Right lobe of liver (tissue), 6 donors: ENCODE results near the gene C1R. TPM values are rescaled to one million over a fixed set of nuclear protein-coding genes. Genes with fewer than 3 reads are reported as not detected.

Experiments used
- ATAC-seq, 4 donors: fragments of 200-7000 bp; cut with Tn5 transposase; one replicate each; pipeline ENCODE4 v1.9.1; 2020; ENCODE audit warnings: mild to moderate bottlenecking in 4 of 4, moderate library complexity in 4 of 4
- DNase-seq, 3 donors: peaks; one replicate each; pipeline ENCODE4 v3.0.0-alpha.2; 2020
- H3K27ac ChIP-seq, 3 donors: fragments of 200-600 bp; one replicate each; pipeline ENCODE4 v1.8.0; 2022
- H3K27me3 ChIP-seq, 2 donors: fragments of 200-600 bp; one replicate each; pipeline ENCODE4 v1.8.0; 2022
- H3K36me3 ChIP-seq, 4 donors: fragments of 200-600 bp; sonication (generic) in 1 of 4; one replicate each; pipeline versions ENCODE4 v1.5.1 to v1.8.0; 2017 to 2022; ENCODE audit warnings: control low read depth in 1 of 4
- H3K4me1 ChIP-seq, 4 donors: fragments of 200-600 bp; sonication (generic) in 1 of 4; one replicate each; pipeline versions ENCODE4 v1.5.1 to v1.8.0; 2017 to 2022; ENCODE audit warnings: control low read depth in 1 of 4
- H3K4me3 ChIP-seq, 3 donors: fragments of 200-600 bp; one replicate each; pipeline ENCODE4 v1.8.0; 2022
- H3K9me3 ChIP-seq, 4 donors: fragments of 200-600 bp; sonication (generic) in 1 of 4; one replicate each; pipeline versions ENCODE4 v1.5.1 to v1.8.0; 2017 to 2022; ENCODE audit warnings: control low read depth in 1 of 4
- POLR2A ChIP-seq: fragments of 450-650 bp; IDR thresholded peaks from one replicate; pipeline ENCODE4 v1.6.1; 2017; ENCODE audit warnings: antibody characterized with exemption, mild to moderate bottlenecking
- WGBS: methylation state at CpG from one replicate; pipeline ENCODE4 v1.1.6; 2018; ENCODE audit warnings: low coverage, low lambda C conversion rate; ENCODE audit not compliant: insufficient coverage; ENCODE audit errors: missing lambda C conversion rate; 5-methylcytosine and 5-hydroxymethylcytosine counted together
- intact Hi-C, 2 donors: fragments of 100-400 bp; cut with DNase I; formaldehyde crosslinking; loops; one replicate each; pipeline versions ENCODE4 v1.11.2 to v1.14.1; 2022
- total RNA-seq, 6 experiments: library from RNA; depleted of rRNA in 2 of 6; stranded (reverse); fragments of >200 nt in 2 of 6; fragmentation: NEBNext Ultra II Directional in 3 of 6; extraction: Animal tissue kit (Norgen Biotek cat#: 25700) in 3 of 6; gene quantifications; one replicate each; pipeline versions ENCODE4 v1.1.0 to v1.2.4, GENCODE V29; 2016 to 2023
- TF ChIP-seq, protein P1 (sequence below), 4 donors: fragments of 200-600 bp in 3 of 4; fragments of 450-650 bp in 1 of 4; IDR thresholded peaks; one replicate each; pipeline versions ENCODE4 v1.5.1 to v1.8.0; 2016 to 2022; ENCODE audit warnings: antibody characterized with exemption in 4 of 4, mild to moderate bottlenecking in 2 of 4
- donor health status: DM: no; HTN: yes; CAD: no.
- donor health status: DM: no; HTN: no; CAD: no.
- donor health status: DM: no; HTN: no; CAD: no.
- donor health status: DM: no; HTN: yes; CAD: no.
- donor health status: DM: no; HTN: yes; CAD: no.

C1R gene
- total RNA-seq, 6 experiments from 2014 or later, result 1,157 to 2,557 (median 1,950) TPM

DNA sequence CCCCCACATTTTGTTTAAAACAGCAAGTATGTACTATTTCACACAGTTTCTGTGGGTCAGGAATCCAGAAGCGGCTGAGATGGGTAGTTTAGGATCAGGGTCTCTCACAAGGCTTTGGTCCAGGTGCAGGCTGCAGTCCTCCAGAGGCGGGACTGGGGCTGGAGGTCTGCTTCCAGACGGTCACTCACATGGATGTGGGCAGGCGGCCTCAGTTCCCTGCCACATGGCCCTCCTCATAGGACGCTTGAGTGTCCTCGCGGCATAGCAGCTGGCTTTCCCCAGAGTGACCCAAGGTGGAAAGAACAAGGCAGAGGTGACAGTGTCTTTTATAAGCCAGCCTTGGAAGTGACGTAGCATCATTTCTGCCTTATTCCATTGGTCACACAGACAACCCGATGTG, 24.7 kb upstream of the C1R start:
- DNase-seq (peak in 1 of 3 donors; percentile 44), ATAC-seq (no peak)
- no peak overlapping the region for H3K27ac ChIP-seq
- H3K4me1 ChIP-seq, result peaks cover 0 to 63% (median 8%) of the 10 kb centered on the region in 4 donors
- intact Hi-C loops, result no loop called here
- WGBS, result 100% methylated on average over 2 of the region's 9 CpGs
- H3K27me3 ChIP-seq, result no peaks in the 10 kb centered on the region
- H3K9me3 ChIP-seq, result no peaks in the 10 kb centered on the region
- H3K36me3 ChIP-seq, result peaks cover 0 to 6% (median under 1%) of the 10 kb centered on the region in 4 donors
- TF ChIP-seq, protein P1, sequence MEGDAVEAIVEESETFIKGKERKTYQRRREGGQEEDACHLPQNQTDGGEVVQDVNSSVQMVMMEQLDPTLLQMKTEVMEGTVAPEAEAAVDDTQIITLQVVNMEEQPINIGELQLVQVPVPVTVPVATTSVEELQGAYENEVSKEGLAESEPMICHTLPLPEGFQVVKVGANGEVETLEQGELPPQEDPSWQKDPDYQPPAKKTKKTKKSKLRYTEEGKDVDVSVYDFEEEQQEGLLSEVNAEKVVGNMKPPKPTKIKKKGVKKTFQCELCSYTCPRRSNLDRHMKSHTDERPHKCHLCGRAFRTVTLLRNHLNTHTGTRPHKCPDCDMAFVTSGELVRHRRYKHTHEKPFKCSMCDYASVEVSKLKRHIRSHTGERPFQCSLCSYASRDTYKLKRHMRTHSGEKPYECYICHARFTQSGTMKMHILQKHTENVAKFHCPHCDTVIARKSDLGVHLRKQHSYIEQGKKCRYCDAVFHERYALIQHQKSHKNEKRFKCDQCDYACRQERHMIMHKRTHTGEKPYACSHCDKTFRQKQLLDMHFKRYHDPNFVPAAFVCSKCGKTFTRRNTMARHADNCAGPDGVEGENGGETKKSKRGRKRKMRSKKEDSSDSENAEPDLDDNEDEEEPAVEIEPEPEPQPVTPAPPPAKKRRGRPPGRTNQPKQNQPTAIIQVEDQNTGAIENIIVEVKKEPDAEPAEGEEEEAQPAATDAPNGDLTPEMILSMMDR (IDR thresholded peaks at IDR 0.05), result no peak
- no peak for TF ChIP-seq POLR2A
- H3K4me3 ChIP-seq, result no peak overlapping the region

DNA sequence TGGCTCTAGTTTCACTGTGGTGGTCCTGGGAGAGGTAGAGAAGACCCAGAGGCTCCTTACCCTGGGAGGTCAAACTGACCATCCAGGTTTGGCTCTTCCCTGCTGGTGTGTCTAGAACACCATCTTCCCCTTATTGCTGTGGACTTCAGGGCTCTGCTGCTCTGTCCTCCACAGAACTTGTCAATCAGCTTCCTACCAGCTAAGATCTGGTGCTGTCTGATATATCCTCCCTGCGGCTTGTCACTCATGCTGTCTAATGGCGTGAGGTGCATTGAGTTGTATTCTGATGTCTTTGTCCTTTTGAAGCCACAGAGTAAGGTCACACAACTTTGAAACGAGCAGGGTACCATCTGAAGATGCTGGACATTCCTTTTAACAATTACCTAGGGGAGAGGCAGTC, 24.0 kb upstream of the C1R start:
- peaks cover 0 to 6% (median under 1%) of the 10 kb centered on the region in 4 donors for H3K36me3 ChIP-seq
- peaks cover 0 to 60% (median 12%) of the 10 kb centered on the region in 4 donors for H3K4me1 ChIP-seq
- no peaks in the 10 kb centered on the region for H3K9me3 ChIP-seq
- peak in 1 of 3 donors; percentile 9 for DNase-seq
- WGBS, result 80% methylated on average over 3 of the region's 3 CpGs
- TF ChIP-seq, protein P1 (IDR thresholded peaks at IDR 0.05), result no peak
- no peaks in the 10 kb centered on the region for H3K27me3 ChIP-seq
- no peak overlapping the region for H3K4me3 ChIP-seq
- no peak overlapping the region for H3K27ac ChIP-seq
- ATAC-seq, result no peak
- intact Hi-C loops, result no loop called here

GRCh38 chr12:7114851-7115250, 22.6 kb upstream of the C1R start:
- no peak for TF ChIP-seq POLR2A
- TF ChIP-seq, protein P1 (IDR thresholded peaks at IDR 0.05), result no peak
- intact Hi-C loops, result no loop called here
- 72% methylated on average over 3 of the region's 6 CpGs for WGBS

DNA sequence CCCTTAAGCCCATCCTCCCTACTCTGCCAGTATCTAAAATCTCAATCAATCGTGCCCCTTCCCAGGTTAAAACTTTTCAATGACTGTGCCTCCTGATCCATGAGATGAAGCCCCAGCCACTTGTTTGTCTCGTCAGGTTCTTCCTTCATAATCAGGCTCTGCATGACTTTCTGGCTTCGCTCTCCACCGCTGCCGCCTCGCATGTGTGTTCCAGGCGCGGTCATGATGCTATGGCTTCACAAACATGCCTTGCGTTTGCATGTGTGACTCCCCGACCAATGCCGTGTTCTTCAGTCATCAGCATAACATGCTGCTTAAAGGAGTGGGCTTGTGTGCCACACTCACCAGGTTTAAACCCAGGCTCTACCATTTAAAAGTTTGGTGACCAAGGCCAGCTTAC, 21.8 kb upstream of the C1R start:
- H3K27me3 ChIP-seq, result no peaks in the 10 kb centered on the region
- ATAC-seq (no peak), DNase-seq (peak in 1 of 3 donors; percentile 30)
- H3K9me3 ChIP-seq, result no peaks in the 10 kb centered on the region
- no peak overlapping the region for H3K4me3 ChIP-seq
- H3K4me1 ChIP-seq, result peaks cover 0 to 50% (median 16%) of the 10 kb centered on the region in 4 donors
- H3K27ac ChIP-seq, result no peak overlapping the region
- TF ChIP-seq POLR2A, result no peak
- TF ChIP-seq, protein P1 (IDR thresholded peaks at IDR 0.05), result no peak
- intact Hi-C loops, result no loop called here
- H3K36me3 ChIP-seq, result peaks cover 0 to 6% (median under 1%) of the 10 kb centered on the region in 4 donors
- WGBS, result 79% methylated on average over 10 of the region's 11 CpGs

More at GRCh38 chr12:7114851-7115250, 22.6 kb upstream of the C1R start:
- ATAC-seq, result no peak
- Histone ChIP-seq H3K27me3 (no peaks in the 10 kb centered on the region), H3K36me3 (peaks cover 0 to 6% (median under 1%) of the 10 kb centered on the region in 4 donors), H3K27ac (no peak overlapping the region), H3K4me3 (no peak overlapping the region), H3K9me3 (no peaks in the 10 kb centered on the region), H3K4me1 (peaks cover 0 to 51% (median 13%) of the 10 kb centered on the region in 4 donors)
- no peak for DNase-seq
